Activated effector memory CD4-positive, alpha-beta T cell treated with Interleukin-2 at 50 U/mL for 16 hours (primary cell): ENCODE results near the gene XIRP1.

Experiments
- DNase-seq: peaks from one replicate; pipeline ENCODE4 v3.0.0-alpha.2; 2020

XIRP1 gene

DNA sequence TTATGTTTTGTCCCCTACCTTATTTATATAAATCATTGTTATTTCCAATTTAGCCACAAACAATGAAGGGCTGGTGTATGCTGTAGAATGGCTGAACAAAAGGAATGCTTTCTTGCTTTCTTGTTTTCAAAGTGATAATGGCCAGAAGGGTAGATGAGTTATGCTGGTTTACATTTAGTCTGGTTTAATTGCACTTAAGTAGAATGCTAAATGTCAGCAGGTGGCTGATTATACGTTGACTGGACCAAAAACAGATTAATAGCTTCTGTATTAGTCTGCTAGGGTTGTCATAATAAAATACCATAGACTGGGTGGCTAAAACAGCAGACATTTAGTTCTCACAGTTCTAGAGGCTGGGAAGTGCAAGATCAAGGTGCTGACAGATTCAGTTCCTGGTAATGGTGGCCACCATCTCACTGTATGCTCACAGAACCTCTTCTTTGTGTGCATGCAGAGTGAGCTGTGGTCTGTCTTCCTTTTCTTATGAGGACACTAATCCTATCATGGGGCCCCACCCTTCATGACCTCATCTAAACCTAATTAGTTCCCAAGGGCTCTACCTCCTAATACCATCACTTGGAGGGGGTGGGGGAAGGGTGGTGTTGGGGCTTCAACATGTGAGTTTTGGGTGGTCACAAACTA, 17.1 kb upstream of the XIRP1 start:
- DNase-seq, result no peak

GRCh38 chr3:39208463-39209055, 16.2 kb upstream of the XIRP1 start:
- DNase-seq, result no peak

DNA sequence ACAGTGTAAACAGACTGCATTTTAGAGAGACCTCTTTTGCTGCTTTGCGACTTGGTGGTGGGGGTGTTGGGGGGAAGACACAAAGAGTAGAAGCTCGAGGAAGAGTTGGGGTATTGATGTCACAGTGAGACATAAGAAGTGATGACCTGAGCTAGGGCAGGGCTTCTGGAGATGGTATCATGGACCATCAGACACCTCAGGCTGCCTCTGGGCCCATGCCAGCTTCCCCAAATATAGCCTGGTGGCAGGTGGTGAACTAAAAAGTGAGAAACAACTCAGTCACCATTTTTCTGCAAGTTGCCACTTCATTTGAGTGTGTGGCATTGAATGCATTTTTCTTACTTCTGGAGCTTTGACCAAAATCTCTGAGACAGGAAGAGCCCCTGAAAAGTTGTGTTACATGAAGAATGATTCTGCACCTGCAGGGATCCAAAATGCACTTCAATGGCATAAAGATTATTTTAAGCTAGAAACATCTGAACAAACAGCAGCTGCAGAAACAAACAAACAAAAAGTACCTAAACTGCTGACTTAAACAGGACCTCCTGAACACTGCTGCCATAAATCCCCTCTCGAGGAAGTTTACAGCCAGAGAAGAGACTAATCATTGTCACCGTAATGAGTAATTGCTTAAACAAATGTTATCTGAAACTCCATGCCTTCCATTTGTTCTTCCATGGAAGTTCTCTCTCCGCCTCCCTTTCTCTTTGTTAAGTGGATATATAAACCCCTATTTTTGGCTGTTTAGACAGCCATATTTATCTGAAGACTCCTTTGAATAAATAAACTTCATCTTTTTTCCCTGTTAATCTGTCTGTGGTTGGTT, 15.2 kb upstream of the XIRP1 start:
- DNase-seq, result no peak

DNA sequence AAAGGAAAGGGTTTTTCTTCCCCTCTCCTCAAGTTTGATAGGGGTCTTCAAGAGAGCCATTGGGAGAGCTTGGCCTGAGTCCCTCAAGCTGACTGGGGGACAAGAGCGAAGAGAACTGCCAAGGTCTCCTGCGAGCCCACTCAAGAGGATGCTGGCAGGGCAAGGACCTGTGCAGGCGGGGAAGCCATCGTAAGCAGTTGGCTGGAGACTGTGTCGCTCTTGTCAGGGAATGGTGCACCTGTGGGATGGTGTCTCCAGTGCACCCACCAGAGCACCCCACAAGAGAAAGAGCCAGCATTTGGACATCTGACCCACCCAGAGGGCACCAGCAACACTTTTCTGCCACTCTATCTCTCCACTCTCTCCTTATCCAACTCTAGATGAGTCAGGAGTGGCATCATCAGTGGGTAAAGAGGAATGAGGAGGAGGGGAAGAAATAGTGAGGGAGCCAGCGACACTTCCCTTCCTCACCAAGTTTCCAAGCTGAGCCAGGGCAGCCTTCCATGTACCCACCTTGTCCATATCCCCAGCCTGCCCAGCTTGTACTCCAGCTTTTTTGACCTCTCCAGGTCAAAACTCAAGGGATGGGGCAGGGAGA, 13.6 kb upstream of the XIRP1 start:
- DNase-seq, result no peak

- DNase-seq, result no peak
These were observed 12.7 kb upstream of the XIRP1 start for GRCh38 chr3:39205131-39205530.

DNA sequence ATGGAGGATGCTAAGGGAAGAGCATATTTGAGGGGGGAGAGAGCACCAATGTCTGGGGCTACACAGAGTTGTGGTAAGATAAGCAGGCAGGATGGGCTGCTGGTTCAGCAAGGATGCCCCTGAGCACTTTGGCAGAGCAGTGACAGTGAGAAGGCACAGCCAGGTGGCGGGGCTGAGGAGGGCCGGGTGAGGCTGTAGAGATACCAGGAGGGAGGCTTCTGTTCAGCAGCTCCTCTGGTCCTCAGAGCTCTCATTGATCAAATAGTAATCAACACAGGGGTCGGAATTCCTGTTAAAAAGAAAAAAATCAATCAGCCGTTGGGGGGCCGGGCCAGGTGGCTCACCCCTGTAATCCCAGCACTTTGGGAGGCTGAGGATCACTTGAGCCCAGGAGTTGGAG, 11.5 kb upstream of the XIRP1 start:
- DNase-seq, result no peak

DNA sequence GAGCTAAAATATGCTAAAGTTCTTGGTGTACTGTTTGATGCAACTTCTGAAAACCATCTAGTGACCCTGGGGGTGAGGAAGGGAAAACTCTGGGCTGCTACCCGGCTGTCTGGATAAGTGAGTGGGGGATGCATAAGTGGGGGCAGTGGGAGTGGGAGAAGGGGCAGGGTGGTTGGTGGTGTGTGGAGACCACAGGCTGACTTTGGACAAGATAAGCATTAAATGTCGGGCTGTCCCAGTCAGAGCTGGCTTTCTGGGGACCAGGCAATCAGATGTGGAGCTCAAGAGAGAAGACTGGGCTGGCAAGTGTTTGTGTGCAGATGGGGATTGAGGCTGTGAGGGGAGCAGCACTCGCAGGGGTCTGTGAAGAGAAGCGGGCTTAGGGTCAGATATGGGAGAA, 11.0 kb upstream of the XIRP1 start:
- no peak for DNase-seq

- DNase-seq, result no peak
These were observed 9.7 kb upstream of the XIRP1 start for GRCh38 chr3:39202094-39202493.

GRCh38 chr3:39196671-39197356, 4.4 kb upstream of the XIRP1 start:
- DNase-seq, result no peak

DNA sequence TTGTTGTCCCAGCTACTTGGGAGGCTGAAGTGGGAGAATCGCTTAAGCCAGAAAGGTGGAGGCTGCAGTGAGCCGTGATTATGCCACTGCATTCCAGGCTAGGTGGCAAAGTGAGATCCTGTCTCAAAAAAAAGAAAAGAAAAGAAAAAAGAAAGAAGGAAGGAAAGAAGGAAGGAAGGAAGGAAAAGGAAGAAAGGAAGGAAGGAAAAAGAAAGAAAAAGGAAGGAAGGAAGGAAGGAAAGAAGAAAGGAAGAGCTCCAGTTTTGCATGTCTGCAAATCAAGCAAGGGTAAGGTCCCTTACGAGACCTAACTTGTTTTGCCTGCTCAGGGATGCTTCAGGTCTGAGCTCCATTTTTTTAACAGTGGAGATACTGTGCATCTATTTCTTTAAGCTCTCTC, 3.6 kb upstream of the XIRP1 start:
- no peak for DNase-seq

GRCh38 chr3:39193391-39193790, 996 bp upstream of the XIRP1 start:
- no peak for DNase-seq

GRCh38 chr3:39191773-39192172, 622 bp downstream of the XIRP1 start:
- DNase-seq, result no peak

- DNase-seq, result no peak
These were observed 1.3 kb downstream of the XIRP1 start for GRCh38 chr3:39191111-39191510.

GRCh38 chr3:39190281-39191025, 1.9 kb downstream of the XIRP1 start:
- no peak for DNase-seq

DNA sequence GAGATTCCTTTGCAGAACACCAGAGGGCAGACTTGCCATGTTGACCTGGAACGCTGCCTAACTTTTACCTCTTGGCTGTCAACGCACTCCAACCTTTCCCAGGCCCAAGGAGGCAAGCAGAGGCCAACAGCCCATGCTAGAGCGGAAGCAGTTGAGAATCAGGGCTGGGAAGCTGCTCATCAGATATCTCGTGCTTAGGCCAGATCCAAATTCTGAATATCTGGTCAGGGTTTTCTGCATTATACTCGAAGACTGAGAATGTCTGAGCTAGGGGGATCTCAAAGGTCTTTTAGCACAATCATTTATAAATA, 2.5 kb downstream of the XIRP1 start:
- DNase-seq, result peak; percentile 40

- DNase-seq, result no peak
These were observed 3.0 kb downstream of the XIRP1 start for GRCh38 chr3:39189150-39189958.

DNA sequence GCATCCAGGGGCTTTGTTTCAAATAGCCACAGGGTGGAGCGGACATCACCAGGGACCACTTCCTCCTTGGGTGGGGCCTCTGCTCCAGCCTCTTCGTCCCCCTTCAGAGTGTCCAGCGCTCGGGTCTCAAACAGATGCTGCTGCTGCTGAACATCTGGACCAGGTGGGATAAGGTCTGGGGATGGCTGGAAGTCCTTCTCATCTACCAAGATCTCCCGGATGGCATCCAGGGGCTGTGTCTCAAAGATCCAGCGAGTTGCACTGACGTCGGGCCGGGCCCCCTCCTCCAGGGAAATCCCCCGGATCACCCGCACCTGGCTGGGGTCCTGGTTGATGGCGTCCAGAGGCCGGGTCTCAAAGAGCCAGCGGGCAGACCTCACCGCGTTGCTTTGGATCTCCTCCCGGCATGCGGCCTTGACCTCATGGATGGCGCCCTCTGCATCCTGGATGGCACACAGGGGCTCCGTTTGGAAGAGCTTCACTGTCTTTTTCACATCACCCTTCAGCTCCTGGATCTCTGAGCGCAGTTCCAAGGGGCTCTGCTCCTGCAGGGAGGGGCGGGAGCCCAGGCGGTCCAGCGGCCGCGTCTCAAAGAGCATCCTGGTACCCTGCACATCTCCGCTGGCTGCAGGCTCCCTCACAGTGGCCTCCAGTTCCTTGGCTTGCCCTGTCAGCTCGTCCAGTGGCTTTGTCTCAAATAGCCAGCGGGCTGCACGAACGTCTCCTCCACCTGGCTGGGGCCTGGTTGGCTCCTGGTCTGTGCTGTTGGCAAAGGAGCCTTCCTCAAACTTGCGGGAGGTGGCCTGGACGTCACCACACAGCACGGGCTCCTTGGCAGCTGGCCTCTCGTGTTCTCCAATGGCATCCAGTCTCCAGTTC, 3.9 kb downstream of the XIRP1 start:
- DNase-seq, result no peak

DNA sequence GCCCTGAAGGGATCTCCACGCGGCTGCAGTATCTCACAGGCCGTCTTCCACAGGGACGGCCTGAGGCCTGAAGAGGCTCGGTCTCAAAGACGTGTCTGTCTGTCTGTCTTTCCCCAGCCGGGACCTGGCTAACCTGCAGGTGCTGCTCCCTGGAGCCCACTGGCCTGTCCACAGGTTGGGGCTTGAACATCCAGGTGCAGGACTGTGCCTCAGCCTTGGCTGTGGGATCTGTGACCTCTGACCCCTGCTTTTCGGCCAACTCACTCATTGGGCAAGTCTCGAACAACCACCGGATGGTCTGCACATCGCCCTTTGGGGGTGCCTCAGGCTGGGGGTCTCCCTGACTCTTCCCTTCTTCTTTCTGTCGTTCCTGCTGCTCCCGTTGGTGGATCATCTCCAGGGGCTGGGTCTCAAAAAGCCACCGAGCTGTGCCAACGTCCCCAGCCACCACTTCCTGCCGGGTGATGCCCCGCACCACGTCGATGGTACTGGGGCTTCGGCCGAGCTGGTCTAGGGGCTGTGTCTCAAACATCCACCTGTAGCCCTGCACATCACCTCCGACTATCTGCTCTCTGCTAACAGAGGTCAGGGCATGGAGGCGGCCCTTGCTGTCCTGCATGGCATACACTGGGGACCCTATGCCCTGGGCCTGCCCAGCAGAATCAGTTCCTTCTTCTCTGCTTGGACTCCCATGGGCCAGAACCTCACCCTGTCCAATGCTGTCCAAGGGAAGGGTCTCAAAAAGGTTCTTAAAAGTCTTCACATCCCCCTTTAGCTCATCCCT, 4.8 kb downstream of the XIRP1 start:
- no peak for DNase-seq

GRCh38 chr3:39186692-39187151, 5.7 kb downstream of the XIRP1 start:
- no peak for DNase-seq
